HG02884 (cell line): ENCODE data around the gene TMEM9B.

Experiments
- ATAC-seq: cut with Tn5 transposase; IDR thresholded peaks from one replicate; pipeline ENCODE4 v1.9.1; 2021; ENCODE audit warnings: mild to moderate bottlenecking, moderate library complexity; ENCODE audit not compliant: unreplicated experiment

Gene TMEM9B

DNA sequence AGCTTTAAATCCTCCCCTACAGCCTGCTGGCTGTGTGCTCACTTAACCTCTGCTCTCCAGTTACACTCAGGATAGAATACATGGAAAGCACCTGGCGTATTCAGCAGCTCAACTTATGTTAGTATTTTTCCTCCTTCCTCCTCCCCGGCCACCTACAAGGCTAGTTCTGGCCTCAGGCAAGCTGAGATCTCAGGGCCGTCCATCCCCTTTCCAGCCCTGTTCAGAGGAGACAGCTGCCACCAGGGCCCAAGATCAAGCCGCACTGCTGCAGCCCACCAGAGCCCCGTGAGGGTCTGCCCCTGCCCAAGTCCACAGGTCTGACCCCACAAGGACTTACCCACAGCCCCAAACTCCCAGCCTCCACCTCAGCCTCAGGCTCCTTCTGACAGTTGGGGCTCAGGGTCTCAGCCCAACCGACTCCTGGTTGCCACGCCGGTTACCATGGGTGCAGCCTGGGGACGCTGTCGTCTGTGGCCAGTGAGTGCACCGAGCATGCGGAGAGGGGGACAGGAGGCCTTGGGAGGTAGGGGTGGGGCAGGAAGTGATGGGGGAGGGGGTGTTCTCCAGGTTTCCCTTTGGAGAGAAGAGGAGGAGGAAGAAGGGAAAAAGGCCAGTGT, 31.6 kb downstream of the TMEM9B start, which contains the start of gene C11orf16:
Gene C11orf16 (minus strand): TSS at position 384 of the 617 bp plus-strand sequence. CDS start 639 bp downstream, outside the sequence.
- no peak for ATAC-seq

DNA sequence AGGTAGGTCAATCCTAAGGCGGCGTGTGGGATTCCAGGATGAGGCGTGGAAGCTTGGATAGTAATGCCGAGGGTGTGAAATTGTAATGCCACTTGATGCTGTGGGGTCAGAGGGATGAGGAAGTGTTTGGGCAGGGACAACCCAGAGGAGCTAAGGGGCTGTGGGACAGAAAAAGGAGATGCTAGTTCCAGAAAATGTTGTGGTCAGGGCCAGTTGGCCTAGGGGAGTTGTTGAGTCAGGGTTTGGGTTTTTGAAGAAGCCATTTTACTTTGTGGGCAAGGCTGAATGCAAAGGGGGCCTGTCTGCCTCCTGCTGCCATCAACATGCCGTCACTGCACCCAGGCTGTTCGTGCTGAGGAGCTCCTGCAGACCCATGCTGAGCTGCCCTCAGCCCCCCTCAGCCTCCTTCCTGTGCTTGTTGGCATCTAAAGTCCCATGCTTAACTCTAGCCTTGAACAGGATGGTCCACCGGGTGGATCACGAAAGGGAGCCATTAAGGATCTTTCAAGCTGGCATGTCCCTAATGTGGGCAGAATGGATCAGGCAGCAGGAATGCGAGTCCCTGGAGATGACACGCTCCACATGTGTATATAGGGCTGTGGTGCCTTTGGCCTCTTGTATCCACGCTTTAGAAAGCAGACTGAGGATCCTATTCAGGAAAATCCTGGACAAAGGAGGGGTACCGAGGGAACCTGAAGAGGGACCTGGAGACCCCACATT, 33.6 kb downstream of the TMEM9B start:
- ATAC-seq: no peak

DNA sequence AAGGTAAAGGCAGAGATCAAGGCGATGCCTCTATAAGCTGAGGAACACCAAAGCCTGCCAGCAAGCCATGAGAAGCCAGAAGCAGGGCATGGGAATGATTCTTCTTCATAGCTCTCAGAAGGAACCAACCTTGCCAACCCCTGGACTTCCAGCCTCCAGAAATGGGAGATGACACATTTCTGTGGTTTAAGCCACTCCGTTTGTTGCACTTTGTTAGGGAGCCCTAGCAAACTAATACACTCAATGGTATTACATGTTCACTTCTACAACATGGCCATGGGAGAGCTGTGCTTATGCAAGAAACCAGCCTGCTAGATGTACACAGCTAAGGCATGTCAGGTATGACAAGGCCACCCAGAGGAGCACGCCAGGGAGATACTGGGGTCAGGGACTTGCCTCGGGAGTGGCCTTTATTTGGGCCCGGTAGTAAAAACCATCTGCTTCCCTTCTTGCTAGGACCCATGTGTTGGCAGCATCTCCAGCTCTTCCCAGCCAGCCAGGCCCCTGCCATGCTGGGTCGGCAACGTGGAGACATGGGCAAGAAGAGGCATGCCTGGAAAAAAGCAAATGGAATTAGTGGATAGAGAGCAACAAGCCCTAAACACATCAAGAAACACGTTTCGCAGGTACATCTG, 35.1 kb downstream of the TMEM9B start:
- ATAC-seq: no peak

GRCh38 chr11:8928205-8928604, 36.0 kb downstream of the TMEM9B start:
- no peak for ATAC-seq

- no peak for ATAC-seq
These were observed 37.0 kb downstream of the TMEM9B start for GRCh38 chr11:8927233-8927632.

GRCh38 chr11:8926236-8926635, 38.0 kb downstream of the TMEM9B start:
- ATAC-seq: no peak

DNA sequence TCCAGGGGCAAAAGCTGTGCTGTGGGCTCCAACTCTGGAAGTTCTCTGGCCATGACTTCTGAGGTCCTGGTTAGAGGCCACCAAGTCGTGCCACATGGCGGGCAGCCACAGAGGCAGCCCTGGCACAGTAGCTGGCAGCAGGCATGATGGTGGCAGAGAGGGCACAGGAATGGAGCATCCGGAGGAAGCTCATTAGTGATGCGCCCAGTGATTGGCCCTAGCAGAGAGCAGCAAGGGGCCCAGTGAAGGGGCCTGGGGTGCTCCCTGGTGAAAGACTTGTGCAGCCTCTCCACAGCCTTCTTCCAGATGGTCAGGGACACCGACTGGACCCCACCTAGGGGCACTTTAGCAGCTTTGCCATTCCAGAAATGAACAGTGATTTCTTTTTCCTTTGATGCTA, 38.5 kb downstream of the TMEM9B start:
- ATAC-seq: no peak

DNA sequence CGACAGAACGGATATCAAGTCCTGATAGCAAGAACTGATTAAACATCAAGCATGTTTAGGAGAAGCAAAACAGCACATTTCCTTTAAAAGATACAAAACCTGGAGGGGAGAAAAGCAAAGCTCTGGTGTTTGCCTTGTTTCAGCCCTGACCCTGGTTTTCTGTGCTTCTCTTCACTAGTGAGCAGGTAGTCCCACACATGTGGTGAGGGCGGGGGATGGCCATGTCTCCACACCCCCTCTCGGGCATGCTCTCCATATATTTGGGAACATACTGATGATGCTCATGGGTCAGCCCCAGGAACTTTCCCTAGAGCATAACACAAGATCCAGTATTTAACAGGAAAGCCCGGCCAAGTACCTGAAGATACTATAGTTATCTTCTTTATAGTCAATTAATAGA, 41.6 kb downstream of the TMEM9B start:
- ATAC-seq: no peak

DNA sequence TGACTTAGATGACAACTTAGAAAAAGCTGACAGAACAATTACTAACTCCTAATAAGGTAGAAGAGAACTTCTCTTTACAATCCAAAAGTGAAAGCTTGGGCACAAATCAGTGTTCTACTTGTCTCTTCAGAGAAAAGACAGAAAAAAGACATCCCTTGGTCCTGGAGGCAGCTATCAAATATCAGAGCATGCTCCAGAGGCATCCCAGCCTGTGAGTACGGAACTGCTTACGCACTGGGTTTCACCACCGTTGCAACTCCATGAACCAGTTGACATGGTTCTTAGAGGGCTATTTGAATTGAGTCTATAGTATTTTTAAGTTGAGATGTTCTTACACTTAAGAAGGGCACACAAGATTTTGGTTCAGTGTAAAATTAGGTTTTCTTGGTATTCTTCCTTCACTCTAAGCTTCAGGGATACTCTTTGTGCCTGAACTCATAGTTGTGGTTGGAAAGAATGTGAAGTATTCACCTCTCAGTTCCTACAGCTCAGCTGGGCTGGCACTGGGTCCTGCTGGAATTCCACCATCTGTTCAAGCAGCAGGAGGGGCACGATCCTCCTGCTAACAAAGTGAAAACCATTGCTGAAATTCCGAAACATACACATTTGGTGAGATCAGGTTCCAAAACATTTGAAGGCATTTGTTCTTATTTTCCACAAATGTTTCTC, 47.0 kb downstream of the TMEM9B start:
- ATAC-seq: no peak

GRCh38 chr11:8914661-8915018, 49.6 kb downstream of the TMEM9B start:
- ATAC-seq: no peak

DNA sequence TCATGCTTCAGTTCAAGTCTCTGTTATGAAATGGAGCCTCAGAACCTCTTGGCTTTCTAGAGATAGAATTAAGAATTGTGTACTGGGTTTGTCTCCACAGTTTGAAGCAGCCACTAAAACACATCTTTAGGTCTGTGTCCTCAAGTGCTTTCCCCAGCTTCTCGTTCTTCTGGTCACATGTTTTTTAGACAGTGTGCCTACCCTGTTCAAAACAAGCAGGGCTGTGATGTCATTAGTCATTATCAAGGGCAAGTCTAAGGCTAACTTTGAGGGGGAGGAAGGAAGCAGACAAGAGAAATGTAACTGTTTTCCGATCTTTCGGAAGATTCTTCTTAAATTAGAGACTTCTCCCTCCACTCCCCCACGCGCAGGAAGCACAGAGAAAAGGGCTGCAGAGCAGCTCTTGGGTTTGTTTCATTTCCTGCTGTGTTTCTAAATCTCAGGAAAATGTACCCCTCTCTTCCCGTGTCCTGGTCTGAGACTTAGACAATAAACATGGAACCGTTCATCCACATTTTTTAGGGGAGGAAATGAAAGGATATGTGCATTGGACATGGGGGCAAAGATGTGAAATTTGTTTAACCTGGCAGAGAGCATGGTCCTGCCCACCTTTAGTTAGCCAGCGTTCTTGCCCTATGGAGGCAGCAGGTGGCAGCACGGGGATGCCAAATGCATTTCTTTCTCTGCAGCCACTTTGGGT, 50.1 kb downstream of the TMEM9B start:
- no peak for ATAC-seq

- peak; percentile 65 for ATAC-seq
These were observed 53.0 kb downstream of the TMEM9B start, which contains the start of gene AKIP1 for GRCh38 chr11:8911029-8911823. TSS of gene AKIP1 (plus strand) at chr11:8911189. CDS start at chr11:8911450, 261 bp downstream.

- peak; percentile 11 for ATAC-seq
These were observed 53.6 kb downstream of the TMEM9B start for GRCh38 chr11:8910649-8911026.

DNA sequence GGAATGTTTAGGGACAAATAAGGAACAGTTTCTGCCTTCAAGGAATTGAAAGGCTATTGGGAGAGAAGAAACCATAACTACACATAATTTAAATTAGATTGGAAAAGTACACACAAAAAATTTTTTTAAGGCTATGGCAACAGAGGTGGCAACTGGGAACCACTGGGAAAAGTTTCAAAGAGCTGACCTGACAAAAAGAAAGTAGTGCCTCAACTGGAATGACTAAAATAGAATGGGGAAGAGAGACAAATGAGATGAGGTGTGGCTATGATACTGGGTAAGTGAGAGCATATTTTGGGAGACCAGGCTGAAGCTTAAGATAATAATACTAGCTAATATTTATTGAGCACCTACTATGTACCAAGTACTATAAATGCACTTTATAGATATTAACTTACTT, 56.1 kb downstream of the TMEM9B start:
- ATAC-seq: no peak

DNA sequence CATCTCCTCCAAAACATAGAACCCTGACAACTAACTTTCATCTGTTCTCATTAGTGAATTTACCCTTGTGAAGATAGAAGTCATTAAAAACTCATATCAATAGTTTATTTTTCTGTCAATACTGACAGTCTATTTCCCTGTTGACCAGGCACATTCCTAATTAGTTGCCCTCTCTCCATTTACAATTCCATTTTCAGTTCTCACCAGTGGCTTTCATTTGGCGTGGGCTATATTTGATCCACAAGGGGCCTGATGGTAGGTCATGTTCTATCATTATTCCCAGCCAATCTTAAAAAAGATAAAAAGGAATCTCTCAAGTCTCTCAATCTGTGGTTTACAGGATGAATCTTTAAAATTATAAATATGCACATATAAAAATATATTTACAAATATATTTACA, 57.1 kb downstream of the TMEM9B start:
- ATAC-seq: no peak

GRCh38 chr11:8905528-8906165, 58.6 kb downstream of the TMEM9B start:
- ATAC-seq: no peak

- ATAC-seq: no peak
These were observed 65.0 kb downstream of the TMEM9B start for GRCh38 chr11:8899119-8899753.
